SK-N-SH treated with all-trans-retinoic acid at 6 μM for 48 hours (cell line): ENCODE results near the gene ADGRV1.

Experiments used
- ATAC-seq: fragments of 200-7000 bp; cut with Tn5 transposase; 3 replicates; pipeline ENCODE4 v1.9.1; 2020; ENCODE audit warnings: mild to moderate bottlenecking, moderate library complexity
- CREB5 ChIP-seq: fragments of 250-450 bp; sonication (Bioruptor Pico); IDR thresholded peaks from 2 replicates; pipeline ENCODE4 v1.5.1; 2020; ENCODE audit warnings: low read depth, mild to moderate bottlenecking, moderate library complexity
- CSDC2 ChIP-seq: fragments of 250-450 bp; sonication (Bioruptor Pico); IDR thresholded peaks from 2 replicates; pipeline ENCODE4 v1.5.0; 2020; ENCODE audit warnings: mild to moderate bottlenecking, moderate library complexity
- CSRNP3 ChIP-seq: fragments of 250-450 bp; sonication (Bioruptor Pico); IDR thresholded peaks from 2 replicates; pipeline ENCODE4 v1.5.1; 2021; ENCODE audit warnings: mild to moderate bottlenecking, moderate library complexity
- ESRRG ChIP-seq: fragments of 250-450 bp; sonication (Bioruptor Pico); IDR thresholded peaks from 2 replicates; pipeline ENCODE4 v1.6.1; 2021; ENCODE audit warnings: mild to moderate bottlenecking
- GLIS3 ChIP-seq: fragments of 250-450 bp; sonication (Bioruptor Pico); IDR thresholded peaks from 2 replicates; pipeline ENCODE4 v1.5.0; 2020; ENCODE audit warnings: mild to moderate bottlenecking, moderate library complexity
- ISL1 ChIP-seq: fragments of 250-450 bp; sonication (Bioruptor Pico); IDR thresholded peaks from 2 replicates; pipeline ENCODE4 v2.1.2; 2022; ENCODE audit warnings: mild to moderate bottlenecking, moderate library complexity
- OSR1 ChIP-seq: fragments of 250-450 bp; sonication (Bioruptor Pico); IDR thresholded peaks from 2 replicates; pipeline ENCODE4 v1.8.0; 2022; ENCODE audit warnings: moderate library complexity, mild to moderate bottlenecking, inconsistent platforms
- PATZ1 ChIP-seq: fragments of 250-450 bp; sonication (Bioruptor Pico); IDR thresholded peaks from 2 replicates; pipeline ENCODE4 v1.8.0; 2020; ENCODE audit warnings: mild to moderate bottlenecking, moderate library complexity, borderline replicate concordance
- POU6F1 ChIP-seq: fragments of 250-450 bp; sonication (Bioruptor Pico); IDR thresholded peaks from 2 replicates; pipeline ENCODE4 v1.8.0; 2021; ENCODE audit warnings: low read depth, mild to moderate bottlenecking, moderate library complexity, borderline replicate concordance
- PPARA ChIP-seq: fragments of 250-450 bp; sonication (Bioruptor Pico); IDR thresholded peaks from 2 replicates; pipeline ENCODE4 v1.5.0; 2020; ENCODE audit warnings: mild to moderate bottlenecking, borderline replicate concordance
- RARB ChIP-seq: fragments of 250-450 bp; sonication (Bioruptor Pico); IDR thresholded peaks from 2 replicates; pipeline ENCODE4 v1.8.0; 2021; ENCODE audit warnings: mild to moderate bottlenecking, moderate library complexity
- TCF4 ChIP-seq: fragments of 250-450 bp; sonication (Bioruptor Pico); IDR thresholded peaks from 2 replicates; pipeline ENCODE4 v1.8.0; 2021; ENCODE audit warnings: mild to moderate bottlenecking, moderate library complexity, borderline replicate concordance
- TOX ChIP-seq: fragments of 250-450 bp; sonication (Bioruptor Pico); IDR thresholded peaks from 2 replicates; pipeline ENCODE4 v1.8.0; 2021; ENCODE audit warnings: mild to moderate bottlenecking, moderate library complexity, borderline replicate concordance
- TSHZ2 ChIP-seq: fragments of 250-450 bp; sonication (Bioruptor Pico); IDR thresholded peaks from 2 replicates; pipeline ENCODE4 v1.5.0; 2020; ENCODE audit warnings: mild to moderate bottlenecking, moderate library complexity
- ZC3H10 ChIP-seq: fragments of 250-450 bp; sonication (Bioruptor Pico); IDR thresholded peaks from 2 replicates; pipeline ENCODE4 v1.5.1; 2021; ENCODE audit warnings: mild to moderate bottlenecking, moderate library complexity
- ZFP30 ChIP-seq: fragments of 450-650 bp; formaldehyde crosslinking; IDR thresholded peaks from 2 replicates; pipeline ENCODE4 v1.5.0; 2022; ENCODE audit warnings: mild to moderate bottlenecking, moderate library complexity
- ZNF565 ChIP-seq: fragments of 450-650 bp; formaldehyde crosslinking; conservative IDR thresholded peaks from 2 replicates; pipeline ENCODE4 v1.5.0; 2020; ENCODE audit warnings: low read depth, mild to moderate bottlenecking, moderate library complexity
- ZNF70 ChIP-seq: fragments of 450-650 bp; formaldehyde crosslinking; IDR thresholded peaks from 2 replicates; pipeline ENCODE4 v1.5.0; 2020; ENCODE audit warnings: mild to moderate bottlenecking, moderate library complexity
- ZNF8 ChIP-seq: fragments of 450-650 bp; formaldehyde crosslinking; IDR thresholded peaks from 2 replicates; pipeline ENCODE4 v1.5.0; 2020; ENCODE audit warnings: mild to moderate bottlenecking, moderate library complexity

ADGRV1 gene

GRCh38 chr5:91174396-91174795, 615.8 kb downstream of the ADGRV1 start:
- ATAC-seq: no peak
- TF ChIP-seq TSHZ2 (CRISPR knock-in tag): no peak

GRCh38 chr5:91175708-91176107, 617.1 kb downstream of the ADGRV1 start:
- TF ChIP-seq ZC3H10 (CRISPR knock-in tag): no peak
- no peak for TF ChIP-seq CREB5
- no peak for TF ChIP-seq OSR1
- no peak for TF ChIP-seq CSDC2 (CRISPR knock-in tag)
- no peak for TF ChIP-seq ZNF8 (CRISPR knock-in tag)
- TF ChIP-seq, all 23 proteins: peak for 0
- ATAC-seq: no peak

- TF ChIP-seq ZFP30 (CRISPR knock-in tag): no peak
- TF ChIP-seq ZNF565 (CRISPR knock-in tag): no peak
- TF ChIP-seq OSR1: no peak
- ATAC-seq: peak; percentile 78; the same call in 2 of the 3 replicates
Observed at GRCh38 chr5:91176288-91177016, 617.9 kb downstream of the ADGRV1 start.

GRCh38 chr5:91177085-91177484, 618.5 kb downstream of the ADGRV1 start:
- ATAC-seq: no peak
- no peak for TF ChIP-seq ZNF8 (CRISPR knock-in tag)
- no peak for TF ChIP-seq TOX (CRISPR knock-in tag)
- no peak for TF ChIP-seq ZNF70 (CRISPR knock-in tag)
- no peak for TF ChIP-seq TCF4
- TF ChIP-seq ISL1 (CRISPR knock-in tag): no peak
- no peak for TF ChIP-seq OSR1
- TF ChIP-seq CREB5: no peak
- no peak for TF ChIP-seq ESRRG
- no peak for TF ChIP-seq ZNF565 (CRISPR knock-in tag)
- TF ChIP-seq TSHZ2 (CRISPR knock-in tag): no peak
- TF ChIP-seq GLIS3: no peak
- no peak for TF ChIP-seq PPARA (CRISPR knock-in tag)
- TF ChIP-seq ZC3H10 (CRISPR knock-in tag): no peak
- TF ChIP-seq CSRNP3 (CRISPR knock-in tag): no peak
- no peak for TF ChIP-seq PATZ1 (CRISPR knock-in tag)
- TF ChIP-seq RARB (CRISPR knock-in tag): no peak
- TF ChIP-seq POU6F1 (CRISPR knock-in tag): no peak
- TF ChIP-seq, all 23 proteins: peak for 0
